ENCODE data around the gene CPB2. TPM values are rescaled to one million over a fixed set of nuclear protein-coding genes. Genes with fewer than 3 reads are reported as not detected.

CPB2 gene, protein sequence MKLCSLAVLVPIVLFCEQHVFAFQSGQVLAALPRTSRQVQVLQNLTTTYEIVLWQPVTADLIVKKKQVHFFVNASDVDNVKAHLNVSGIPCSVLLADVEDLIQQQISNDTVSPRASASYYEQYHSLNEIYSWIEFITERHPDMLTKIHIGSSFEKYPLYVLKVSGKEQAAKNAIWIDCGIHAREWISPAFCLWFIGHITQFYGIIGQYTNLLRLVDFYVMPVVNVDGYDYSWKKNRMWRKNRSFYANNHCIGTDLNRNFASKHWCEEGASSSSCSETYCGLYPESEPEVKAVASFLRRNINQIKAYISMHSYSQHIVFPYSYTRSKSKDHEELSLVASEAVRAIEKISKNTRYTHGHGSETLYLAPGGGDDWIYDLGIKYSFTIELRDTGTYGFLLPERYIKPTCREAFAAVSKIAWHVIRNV
- total RNA-seq: not detected in 2 replicates

DNA sequence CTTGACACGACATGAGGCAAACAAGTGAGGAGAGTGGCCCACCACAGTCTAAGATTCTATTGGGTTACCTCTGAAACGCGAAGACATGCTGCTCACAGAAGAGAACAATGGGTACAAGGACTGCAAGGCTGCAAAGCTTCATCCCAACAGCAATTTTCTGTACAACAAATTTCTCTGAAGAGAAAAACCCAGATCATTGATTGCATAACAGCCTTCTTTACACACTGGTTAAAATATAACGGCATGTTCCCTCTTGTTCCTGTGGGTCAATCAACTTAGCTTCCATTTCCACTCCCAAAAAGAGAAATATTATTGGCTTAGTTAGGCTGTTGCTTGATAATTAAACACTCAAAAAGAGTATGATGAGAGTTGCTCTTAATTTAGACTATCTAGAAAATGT lies at the start of gene CPB2:
TSS of gene CPB2 (minus strand) at position 166 of the 400 bp plus-strand sequence. CDS start at position 142, 24 bp downstream.

DNA sequence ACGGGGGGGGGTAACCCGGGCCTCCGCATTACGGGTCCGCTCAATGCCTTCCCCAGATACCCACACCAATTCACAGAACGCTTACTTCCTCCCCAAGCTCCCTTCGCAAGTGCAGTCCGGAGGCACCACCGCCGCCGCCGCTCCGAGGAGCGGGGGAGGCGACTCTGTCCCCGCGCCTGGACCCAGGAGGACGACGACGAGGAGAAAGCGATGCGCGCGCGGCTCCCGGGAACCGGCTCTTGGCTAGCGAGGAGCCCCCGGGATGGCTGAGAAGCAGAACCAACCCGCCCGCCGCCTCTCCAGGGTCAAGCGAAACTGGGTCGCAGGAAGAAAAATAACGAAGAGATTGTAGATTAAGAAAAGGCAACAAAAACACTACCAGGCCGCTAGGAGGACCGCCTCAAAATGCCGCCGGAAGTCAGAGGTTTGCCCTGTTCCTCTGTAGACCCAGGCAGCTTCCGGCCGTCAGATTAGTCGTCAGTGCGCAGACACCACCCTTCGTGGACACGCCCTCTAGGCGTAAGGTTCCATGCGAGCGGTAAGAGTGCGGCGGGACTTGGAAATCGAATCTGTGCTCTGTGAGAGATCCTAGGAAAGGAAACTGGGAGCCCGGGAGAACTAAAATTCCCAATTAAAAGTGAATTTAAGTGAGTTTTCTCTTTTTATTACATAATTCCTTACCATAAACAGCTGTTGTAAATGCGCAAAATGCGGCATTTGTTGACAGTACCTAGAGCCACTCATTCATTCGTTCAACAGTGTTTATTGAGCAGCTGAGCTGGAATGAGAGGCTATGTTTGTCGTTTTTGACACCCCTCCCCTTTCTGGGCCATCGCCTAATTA lies 52.3 kb downstream of the CPB2 start, which contains the start of gene ZC3H13:
TSS of gene ZC3H13 (minus strand) at position 428 of the 843 bp plus-strand sequence. CDS start 7,239 bp downstream, outside the sequence.

Other genes with a start within 250 kb of the CPB2 start
- 12.5 and 13.7 TPM in 2 replicates for gene ZC3H13, start 52.3 kb downstream of the CPB2 start, total RNA-seq
- 0.86 and 1.1 TPM in 2 replicates for gene LCP1, start 77.1 kb upstream of the CPB2 start, total RNA-seq
- not detected in 2 replicates for gene LRRC63, start 106.9 kb upstream of the CPB2 start, total RNA-seq